NCI-H1417 treated with DMSO at 0.1 percent for 48 hours (cell line): ENCODE data around the gene CD164.
"Not testable (repeated sequence)": the region's sequence is repeated elsewhere in the genome, so short reads cannot be mapped to it uniquely, and the experiment has no call there.

ENCODE experiments used
- DNase-seq: peaks from one replicate; lab custom pipeline; 2025; lab: John Stamatoyannopoulos, UW

CD164 gene

DNA sequence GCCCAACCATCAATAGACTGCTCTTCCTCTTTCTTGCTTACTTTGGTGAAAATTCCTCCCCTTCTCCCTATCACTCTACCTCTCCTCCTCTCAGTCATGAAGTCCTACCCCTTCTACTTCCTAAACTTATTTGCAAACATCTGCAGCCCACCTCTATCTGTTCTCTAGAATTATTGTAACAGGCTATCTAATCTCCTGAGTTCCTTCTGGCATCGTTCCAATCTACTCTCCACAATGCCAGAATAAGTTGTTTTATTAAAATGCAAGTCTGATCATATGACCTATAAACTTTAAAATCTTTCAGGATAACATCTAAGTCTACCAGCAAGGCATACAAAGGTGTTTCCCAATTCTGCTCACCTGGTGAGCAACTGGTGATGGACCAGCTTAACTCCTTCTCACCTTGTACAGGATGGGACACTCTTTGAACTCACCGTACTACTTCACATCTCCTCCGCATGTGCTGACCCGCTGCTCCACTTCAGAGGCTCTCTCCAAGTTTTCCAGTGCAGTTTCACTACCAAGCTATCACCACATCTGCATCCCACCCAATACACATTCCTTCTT lies 7.9 kb downstream of the CD164 start:
- no peak for DNase-seq

DNA sequence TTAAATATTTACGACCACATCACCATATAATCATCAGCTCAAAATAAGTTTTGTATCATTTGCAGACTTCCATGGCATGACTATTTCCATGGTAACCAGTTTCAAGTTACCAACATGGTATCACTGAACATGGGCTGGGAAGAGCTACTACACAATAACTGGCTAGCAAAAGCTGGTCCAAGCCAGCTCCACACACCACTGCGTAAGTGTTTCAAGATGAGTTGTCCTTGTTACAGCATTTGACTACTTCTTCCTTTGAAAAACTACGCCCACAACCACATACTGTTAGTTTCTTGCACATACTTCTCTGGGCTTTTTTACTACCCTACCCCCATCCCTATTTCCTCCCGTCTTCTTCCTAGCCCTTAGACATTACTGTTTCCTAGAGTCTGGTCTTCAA lies 8.5 kb downstream of the CD164 start:
- no peak for DNase-seq

DNA sequence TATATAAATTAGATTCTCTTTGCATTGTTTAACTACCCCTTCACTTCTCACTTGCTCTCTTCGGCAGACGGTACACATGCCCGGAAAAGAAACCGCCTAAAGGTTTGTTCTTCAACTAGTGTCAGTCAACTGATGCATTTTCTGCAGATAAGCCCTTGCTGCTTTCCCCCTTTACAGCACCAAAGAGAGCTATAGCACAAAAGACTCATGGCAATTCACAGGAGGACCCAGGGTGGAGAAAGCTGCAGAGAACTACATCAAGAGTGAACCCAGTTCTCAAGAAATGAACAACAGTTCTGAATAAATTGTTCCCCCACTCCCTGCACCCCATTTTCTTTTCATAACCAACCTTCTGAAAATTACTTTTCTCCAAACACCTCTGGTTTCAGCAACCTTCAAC lies 8.9 kb downstream of the CD164 start:
- DNase-seq = no peak

DNA sequence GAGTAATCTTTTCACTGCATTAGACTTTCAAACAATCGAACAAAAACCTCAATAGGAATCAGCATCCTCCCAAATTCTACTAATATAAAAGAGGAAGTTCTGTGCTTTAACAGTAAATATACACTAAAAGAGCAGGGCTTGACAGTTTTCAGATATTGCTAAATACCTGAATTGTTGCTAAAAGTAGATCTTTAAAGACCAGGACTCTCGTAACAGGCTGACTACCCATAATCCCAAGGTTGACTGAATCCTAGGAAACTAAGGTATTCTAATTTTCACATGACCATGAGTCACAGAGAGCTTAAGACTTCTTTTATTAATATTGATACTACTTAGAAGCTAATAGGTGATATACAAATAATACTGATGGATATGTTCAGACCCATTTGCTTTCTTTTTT lies 10.1 kb downstream of the CD164 start:
- no peak for DNase-seq

DNA sequence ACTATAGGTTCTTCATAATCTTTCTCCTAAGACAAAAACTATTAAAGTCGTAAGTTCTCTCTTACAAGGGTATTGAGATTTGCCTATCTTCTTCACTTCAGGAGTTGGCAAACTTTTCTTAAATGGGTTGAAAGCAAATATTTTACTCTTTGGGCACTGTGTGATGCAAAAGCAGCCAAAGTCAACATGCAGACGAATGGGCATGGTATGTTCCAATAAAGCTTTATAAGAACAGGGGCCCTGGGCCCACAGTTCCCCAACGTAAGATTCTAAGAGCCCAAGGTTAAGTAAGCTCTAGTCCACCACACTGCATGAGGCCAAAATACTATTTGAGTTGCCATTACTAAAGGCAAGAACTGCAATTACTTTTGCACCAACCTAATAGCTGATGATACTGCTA lies 11.5 kb downstream of the CD164 start:
- no peak for DNase-seq

DNA sequence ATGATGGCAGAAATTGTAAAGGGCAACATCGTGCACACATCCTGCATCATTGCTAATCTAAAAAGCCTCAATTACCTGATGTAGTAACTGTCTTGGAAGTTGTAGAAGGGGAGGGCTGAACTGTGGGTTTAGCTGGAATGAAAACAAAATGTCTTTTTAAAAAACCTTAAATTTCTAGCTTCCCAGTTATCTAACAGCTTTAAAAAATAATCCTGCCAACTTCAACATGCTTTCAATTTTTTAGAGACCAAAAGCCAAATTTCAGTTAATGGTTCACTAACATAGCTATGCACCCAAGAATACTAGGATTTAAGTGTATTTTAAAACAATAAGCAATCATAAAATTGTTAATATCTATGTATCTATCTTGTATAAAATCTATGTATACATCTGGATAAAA lies 11.9 kb downstream of the CD164 start:
- DNase-seq = no peak

DNA sequence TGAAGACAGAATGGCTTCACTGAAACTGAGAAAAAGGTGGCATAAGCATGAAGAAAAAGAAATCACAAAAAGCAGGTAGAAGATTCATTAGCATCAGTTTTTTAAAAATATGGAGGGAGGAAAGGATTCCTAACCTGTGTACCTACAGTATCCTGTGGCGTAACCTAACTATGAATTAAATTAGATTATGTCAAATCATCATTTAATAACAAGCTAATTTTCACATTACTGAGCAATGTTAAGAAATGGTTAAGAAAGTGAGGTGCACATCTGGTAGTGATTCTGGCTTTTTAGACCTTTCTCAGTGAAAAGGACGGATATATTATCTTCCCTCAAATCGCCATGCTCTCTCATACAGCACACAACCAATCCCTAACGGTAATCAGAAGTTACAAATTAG lies 12.5 kb downstream of the CD164 start:
- DNase-seq = no peak

DNA sequence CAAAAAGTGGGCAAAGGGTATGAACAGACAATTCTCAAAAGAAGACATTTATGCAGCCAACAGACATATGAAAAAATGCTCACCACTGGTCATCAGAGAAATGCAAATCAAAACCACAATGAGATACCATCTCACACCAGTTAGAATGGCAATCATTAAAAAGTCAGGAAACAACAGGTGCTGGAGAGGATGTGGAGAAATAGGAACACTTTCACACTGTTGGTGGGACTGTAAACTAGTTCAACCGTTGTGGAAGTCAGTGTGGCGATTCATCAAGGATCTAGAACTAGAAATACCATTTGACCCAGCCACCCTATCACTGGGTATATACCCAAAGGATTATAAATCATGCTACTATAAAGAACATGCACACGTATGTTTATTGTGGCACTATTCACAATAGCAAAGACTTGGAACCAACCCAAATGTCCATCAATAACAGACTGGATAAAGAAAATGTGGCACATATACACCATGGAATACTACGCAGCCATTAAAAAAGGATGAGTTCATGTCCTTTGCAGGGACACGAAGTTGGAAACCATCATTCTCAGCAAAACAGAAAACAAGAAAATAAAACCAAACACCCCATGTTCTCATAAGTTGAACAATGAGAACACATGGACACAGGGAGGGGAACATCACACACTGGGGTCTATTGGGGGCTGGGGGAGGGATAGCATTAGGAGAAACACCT lies 17.7 kb downstream of the CD164 start:
- not testable (repeated sequence) for DNase-seq

DNA sequence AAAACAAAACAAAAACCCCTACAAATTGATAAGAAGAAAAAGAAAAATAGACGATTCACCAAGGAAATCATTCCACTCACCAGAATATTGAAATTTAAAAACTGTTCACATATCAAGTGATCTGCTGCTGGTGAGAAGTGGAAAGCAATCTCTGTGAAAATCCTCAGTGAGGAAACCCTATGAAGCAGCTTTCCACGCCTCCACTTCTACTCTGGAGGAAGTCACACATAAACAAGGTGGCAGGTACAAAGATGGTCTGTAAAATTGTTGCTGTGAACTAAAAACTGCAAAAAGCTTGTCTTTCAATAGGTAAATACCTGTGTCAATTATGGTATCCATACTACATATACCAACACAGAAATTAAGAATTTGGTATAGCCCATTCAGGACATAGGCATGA lies 18.5 kb downstream of the CD164 start:
- no peak for DNase-seq

DNA sequence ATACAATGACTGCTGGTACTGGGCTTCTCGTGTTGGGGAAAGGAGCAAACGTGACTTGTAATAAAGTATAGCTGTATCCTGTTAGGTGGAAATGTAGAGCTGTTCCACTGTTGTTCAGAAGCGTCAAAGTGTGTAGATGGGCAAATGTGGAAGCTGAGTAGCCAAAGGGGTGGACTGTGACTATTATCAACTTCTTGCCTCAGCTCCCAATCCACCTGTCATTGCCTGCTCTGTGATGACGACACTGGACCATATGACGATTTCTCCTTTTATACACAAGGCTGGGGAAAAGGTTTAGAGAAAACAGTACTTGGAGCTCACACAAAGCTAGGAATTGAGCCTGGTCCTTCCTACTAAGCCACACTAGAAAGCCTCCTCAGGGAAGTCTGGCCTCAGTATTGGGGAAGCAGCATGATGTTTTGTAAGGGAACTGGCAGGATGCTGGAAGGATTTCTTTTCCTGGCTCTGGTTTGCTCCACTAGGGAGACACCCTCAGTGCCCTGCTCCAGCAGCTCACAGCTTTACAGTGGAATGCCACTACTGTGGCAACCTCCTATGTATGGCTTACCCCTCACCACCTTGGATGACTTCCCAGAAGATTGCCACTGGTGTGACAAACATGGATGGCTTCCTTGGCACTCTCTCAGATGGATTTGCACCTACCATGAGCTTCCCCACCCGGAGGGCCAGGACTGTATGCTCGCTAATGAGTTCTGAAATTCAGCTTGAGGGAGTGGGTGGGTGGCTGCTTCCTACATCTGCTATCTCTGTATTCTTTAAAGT lies 20.0 kb downstream of the CD164 start:
- DNase-seq = no peak

DNA sequence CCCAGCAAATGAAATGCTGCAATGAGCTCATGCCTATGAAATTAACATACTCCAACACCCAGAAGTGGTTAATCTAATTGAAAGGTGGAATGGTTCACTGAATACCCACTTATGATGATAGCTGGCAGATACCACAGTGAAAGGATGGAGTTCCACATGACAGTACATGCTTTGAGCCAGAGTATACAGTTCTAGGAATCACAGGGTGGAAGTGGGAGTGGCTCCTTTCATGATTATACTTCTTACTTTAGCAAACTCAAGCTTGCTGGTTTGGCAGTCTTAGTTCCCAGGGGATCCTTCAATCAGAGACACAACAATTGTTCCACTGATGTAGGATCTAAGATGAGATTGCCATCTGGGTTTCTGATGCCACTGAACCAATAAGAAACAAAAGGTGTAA lies 21.5 kb downstream of the CD164 start:
- no peak for DNase-seq

DNA sequence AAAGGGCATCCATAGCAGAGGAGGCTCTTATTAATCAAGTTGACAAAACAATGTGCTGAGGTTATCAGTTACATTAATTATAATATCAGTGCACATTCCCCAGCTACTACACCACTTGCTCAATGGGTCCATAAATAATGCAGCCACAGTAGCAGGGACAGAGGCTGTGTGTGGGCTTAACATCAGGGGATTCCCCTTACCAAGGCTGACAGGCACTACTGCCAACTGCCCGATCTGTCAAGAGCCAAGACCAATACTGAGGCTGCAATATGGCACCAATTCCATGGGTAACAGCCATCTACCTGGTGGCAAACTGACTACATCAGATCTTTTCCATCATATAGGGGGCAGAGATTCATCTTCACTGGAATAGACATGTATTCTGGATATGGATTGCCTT lies 22.0 kb downstream of the CD164 start:
- DNase-seq = no peak

DNA sequence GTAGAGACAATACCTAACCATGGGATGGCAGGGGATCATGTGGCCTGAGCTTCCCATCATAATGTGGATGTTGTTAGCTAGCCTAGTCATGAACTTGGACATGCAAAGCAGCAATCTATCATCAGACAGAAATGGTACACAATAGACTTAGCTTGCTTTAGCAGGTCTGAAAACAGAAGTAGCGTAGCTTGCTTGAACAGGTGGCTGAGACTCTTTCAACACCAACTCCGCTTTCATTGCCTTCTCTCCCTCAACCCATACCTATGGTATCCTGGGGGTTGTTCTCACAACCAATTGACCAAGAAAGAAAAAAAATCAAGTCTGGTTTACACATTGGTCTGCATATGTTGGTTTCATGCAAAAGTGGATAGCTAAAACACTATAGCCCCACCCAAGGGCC lies 23.0 kb downstream of the CD164 start:
- no peak for DNase-seq

DNA sequence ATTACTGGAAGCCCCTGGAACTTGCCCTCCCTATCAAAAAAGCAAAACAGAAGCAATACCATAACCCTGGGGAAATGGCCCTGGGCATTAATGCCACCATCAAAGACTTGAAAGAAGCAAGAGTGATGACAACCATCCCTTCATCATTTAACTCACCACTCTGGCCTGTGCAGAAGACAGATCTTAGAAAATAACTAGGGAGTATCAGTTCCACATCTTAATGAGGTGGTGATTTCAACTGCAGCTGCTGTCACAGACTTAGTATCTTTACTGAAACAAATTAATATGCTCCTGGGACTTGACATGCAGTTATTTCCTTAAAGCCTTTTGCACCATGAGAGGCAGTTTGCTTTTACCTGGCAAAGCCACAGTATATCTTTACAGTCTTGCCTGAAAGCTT lies 24.1 kb downstream of the CD164 start:
- no peak for DNase-seq

DNA sequence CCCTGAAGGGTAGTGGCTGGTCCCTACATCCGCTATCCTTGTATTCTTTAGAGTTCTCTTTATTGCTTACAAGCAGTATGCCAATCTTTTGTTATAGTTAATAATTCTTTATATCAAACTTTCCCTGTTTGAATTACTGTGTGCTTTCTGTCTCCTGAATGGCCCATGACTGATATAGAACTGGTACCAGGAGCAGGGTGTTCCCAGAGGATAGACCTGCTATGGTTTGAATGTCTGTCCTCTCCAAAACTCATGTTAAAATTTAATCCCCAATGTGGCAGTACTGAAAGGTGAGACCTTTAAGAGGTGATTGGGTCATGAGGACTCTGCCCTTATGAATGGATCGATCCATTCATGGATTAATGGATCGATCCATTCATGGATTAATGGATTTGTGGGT lies 26.0 kb downstream of the CD164 start:
- DNase-seq = no peak

DNA sequence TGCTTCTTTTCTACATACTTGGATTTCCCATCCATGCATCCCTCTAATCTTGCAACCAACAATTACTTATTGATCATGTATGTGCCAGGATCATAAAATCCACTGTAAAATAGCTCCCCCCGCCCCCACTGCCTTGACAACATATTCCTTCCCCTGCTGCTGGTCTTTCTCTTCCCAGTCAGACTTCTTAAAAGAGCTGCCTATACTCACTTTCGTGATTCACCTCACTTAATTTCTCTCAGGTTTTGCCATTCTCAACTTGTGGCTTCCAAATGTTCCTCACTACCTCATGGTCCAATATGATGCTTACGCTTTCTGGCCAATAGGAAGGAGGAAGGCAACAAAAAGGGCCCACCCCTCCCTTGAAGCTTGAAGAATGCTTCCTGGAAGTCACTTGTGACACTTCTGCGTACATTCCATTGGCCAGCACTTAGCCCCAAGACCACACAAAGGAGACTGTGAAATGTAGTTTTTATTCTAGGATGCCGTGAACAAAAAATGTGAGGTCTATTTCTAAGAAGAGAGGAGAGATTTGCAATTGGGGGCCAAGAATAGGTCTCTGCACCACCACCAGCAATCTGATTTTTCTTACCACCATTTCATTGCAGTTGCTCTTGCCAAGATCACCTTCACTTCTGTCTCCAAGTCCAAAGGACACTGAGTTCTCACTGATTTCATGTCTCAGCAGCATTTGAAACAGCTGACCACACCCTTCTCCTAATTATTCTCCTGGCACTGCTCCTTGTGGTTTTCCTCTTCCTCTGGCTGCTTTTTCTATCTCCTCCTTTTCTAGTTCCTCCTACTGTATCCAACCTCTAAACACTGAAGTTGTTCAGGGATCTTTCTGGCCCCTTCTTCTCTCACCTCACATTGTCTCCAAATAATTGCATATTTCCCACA lies 30.8 kb downstream of the CD164 start:
- DNase-seq = no peak

DNA sequence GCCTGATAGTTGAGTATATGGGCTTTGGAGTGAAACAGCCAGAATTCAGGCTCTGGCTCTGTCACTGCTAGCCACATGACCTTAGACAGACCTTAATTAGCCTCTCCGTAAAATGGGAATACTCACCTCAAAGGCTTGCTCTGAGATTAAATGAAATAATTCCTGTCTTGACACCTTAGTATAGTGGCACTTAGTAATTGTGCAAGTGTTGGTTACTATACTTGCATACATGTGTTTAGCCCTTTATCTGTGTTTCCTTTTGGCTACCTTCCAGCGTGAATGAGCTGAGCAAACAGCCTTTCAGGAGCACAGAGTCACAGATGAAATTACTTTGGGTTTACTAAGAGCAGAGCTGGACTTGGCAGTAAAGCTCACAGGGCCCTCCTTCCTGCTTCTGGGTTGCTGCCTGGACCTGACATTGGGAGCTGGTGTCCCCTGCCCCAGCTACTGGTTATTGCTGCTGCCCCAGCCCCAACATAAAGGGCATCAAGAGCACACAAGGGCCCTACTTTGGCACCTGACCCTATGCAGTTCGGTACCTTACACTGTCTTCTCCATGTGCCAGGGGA lies 32.8 kb downstream of the CD164 start:
- no peak for DNase-seq

DNA sequence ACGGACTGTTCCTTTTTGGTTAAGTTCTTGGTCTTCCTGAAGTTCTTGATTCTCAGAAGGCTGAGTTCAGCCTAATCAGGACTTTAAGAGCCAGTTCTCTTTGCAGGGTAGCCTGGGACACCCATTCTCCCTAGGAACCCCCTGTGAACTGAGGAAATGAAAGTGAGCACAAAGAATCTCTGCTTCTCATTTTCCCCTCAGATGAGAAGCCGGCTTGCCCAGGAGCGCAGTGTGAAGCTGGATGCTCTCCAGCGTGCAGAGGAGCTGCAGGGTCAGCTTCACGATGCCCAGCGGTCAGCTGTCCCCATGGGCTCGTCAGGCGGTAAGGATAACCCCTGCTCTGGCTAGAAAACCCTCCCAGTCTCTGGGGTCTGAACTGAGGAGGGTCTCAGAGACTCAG lies 34.0 kb downstream of the CD164 start:
- DNase-seq = no peak

DNA sequence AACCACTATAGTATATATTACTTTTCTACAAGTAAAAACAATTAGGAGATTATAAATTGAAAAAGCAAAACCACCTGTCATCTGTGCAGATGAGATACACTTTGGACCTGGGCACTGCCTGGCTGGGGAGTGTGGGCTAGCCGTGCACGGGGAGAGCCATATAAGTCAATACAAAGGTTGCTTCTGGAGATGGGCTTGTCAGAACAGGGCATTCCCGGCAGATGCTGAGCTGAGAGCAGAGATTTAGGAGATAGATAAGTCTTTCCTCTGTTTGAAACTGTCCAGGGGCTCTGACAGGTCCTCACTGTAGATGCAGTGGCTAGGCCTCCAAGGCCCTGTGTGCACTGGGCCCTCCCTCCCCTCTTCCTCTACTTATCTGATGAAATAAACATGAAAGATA lies 34.5 kb downstream of the CD164 start:
- no peak for DNase-seq

DNA sequence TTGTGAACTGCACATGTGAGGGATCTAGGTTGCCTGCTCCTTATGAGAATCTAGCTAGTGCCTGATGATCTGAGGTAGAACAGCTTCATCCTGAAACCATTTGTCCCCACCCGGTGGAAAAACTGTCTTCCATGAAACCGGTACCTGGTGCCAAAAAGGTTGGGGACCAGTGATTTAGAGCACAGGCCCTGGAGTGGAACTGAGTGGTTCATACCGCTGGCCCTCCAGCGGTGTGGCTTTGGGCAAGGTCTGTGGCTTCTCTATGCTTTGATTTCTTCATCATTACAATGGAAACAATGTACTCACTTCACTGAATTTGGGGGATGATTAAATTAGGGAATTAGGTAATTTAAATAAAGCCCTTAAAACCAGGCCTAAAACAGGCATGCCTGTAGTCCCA lies 36.3 kb downstream of the CD164 start:
- DNase-seq = no peak

DNA sequence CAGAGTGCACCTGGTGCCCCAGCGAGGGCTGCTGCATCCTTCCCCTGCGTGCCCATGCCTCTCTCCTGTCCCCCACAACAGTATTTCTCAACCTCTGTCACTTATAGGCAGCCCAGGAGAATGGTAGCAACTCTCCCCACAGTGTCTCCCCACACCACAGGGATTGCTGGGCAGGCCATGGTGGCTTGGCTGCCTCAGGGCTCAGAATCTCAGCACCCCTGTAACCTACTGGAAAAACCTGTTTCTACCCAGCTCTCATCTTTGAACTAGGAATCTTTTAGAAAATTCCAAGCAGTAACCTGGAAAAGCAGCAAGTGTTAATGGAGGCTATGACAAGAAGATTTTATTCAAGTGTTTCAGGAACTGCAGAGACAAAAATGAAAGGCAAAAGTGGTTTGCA lies 38.0 kb downstream of the CD164 start:
- DNase-seq = no peak

DNA sequence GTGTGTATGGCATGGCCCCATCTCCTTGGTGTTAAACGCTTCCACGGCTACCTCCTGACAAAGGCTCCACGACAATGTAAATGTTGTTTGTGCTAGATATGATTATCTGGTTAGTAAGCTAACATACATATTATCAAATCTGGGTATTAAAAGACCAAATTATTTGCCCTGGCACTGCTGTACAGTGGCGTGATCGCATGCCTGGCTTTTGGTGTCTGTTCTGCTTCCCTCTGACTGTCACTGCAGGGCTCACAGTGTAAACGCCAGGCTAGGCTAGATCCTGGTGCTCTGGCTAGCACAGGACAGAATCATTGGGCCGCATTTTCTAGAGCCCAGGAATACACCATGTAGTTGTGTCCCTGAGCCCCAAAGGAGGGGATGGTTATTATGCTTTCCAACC lies 38.7 kb downstream of the CD164 start:
- DNase-seq = no peak
